ENCODE data around the gene LRRC37B.
A peak's percentile ranks its signal among the peaks of the same experiment; 100 is the strongest.
"Not testable (repeated sequence)": the region's sequence is repeated elsewhere in the genome, so short reads cannot be mapped to it uniquely, and the experiment has no call there.

Gene LRRC37B

GRCh38 chr17:32045611-32046010, 38.4 kb downstream of the LRRC37B start:
- DNase-seq: not testable (repeated sequence)

GRCh38 chr17:32047663-32048062, 40.5 kb downstream of the LRRC37B start:
- DNase-seq: not testable (repeated sequence)

- not testable (repeated sequence) for DNase-seq
These were observed 47.8 kb downstream of the LRRC37B start for GRCh38 chr17:32054985-32055384.

GRCh38 chr17:32055425-32055824, 48.2 kb downstream of the LRRC37B start:
- DNase-seq: not testable (repeated sequence)

- DNase-seq: not testable (repeated sequence)
These were observed 49.3 kb downstream of the LRRC37B start for GRCh38 chr17:32056500-32056899.

- not testable (repeated sequence) for DNase-seq
These were observed 50.4 kb downstream of the LRRC37B start for GRCh38 chr17:32057460-32058105.

GRCh38 chr17:32060695-32061094, 53.5 kb downstream of the LRRC37B start:
- DNase-seq: not testable (repeated sequence)

GRCh38 chr17:32061840-32062239, 54.7 kb downstream of the LRRC37B start:
- DNase-seq: not testable (repeated sequence)

GRCh38 chr17:32064091-32064490, 56.9 kb downstream of the LRRC37B start:
- not testable (repeated sequence) for DNase-seq

GRCh38 chr17:32066123-32066680, 59.0 kb downstream of the LRRC37B start:
- DNase-seq: not testable (repeated sequence)

- not testable (repeated sequence) for DNase-seq
These were observed 59.9 kb downstream of the LRRC37B start for GRCh38 chr17:32066863-32067642.

GRCh38 chr17:32069067-32069466, 61.9 kb downstream of the LRRC37B start:
- not testable (repeated sequence) for DNase-seq

GRCh38 chr17:32071961-32072360, 64.8 kb downstream of the LRRC37B start:
- not testable (repeated sequence) for DNase-seq

- not testable (repeated sequence) for DNase-seq
These were observed 65.9 kb downstream of the LRRC37B start for GRCh38 chr17:32073131-32073530.

- DNase-seq: peak; percentile 40
These were observed 72.6 kb downstream of the LRRC37B start for GRCh38 chr17:32079753-32080152.

- DNase-seq: not testable (repeated sequence)
These were observed 76.4 kb downstream of the LRRC37B start for GRCh38 chr17:32083550-32083979.

- peak; percentile 72 for DNase-seq
These were observed 77.1 kb downstream of the LRRC37B start for GRCh38 chr17:32084003-32084941.

GRCh38 chr17:32084942-32085829, 78.0 kb downstream of the LRRC37B start:
- not testable (repeated sequence) for DNase-seq

- not testable (repeated sequence) for DNase-seq
These were observed 79.7 kb downstream of the LRRC37B start for GRCh38 chr17:32086833-32087232.

GRCh38 chr17:32092062-32092461, 84.9 kb downstream of the LRRC37B start:
- DNase-seq: not testable (repeated sequence)

GRCh38 chr17:32099686-32100085, 92.5 kb downstream of the LRRC37B start:
- no peak for DNase-seq

All from DMS79 (cell line).